HG03521 (cell line): ENCODE results near the gene RC3H1.
"Not testable (repeated sequence)": the region's sequence is repeated elsewhere in the genome, so short reads cannot be mapped to it uniquely, and the experiment has no call there.

ENCODE experiments used
- ATAC-seq: cut with Tn5 transposase; IDR thresholded peaks from one replicate; pipeline ENCODE4 v1.9.1; 2021; ENCODE audit warnings: mild to moderate bottlenecking, moderate library complexity; ENCODE audit not compliant: unreplicated experiment

The RC3H1 gene

GRCh38 chr1:174022976-174023277 lies 770 bp upstream of the RC3H1 start:
- ATAC-seq = no peak

GRCh38 chr1:174021591-174022079 lies 522 bp downstream of the RC3H1 start:
- ATAC-seq = peak; percentile 36

GRCh38 chr1:174018565-174018964 lies 3.6 kb downstream of the RC3H1 start:
- no peak for ATAC-seq

- no peak for ATAC-seq
Measured at GRCh38 chr1:174017231-174017970, 4.8 kb downstream of the RC3H1 start.

GRCh38 chr1:174013864-174014418 lies 8.2 kb downstream of the RC3H1 start:
- ATAC-seq = no peak

GRCh38 chr1:174008979-174009378 lies 13.2 kb downstream of the RC3H1 start:
- ATAC-seq = no peak

- no peak for ATAC-seq
Measured at GRCh38 chr1:174008269-174008668, 13.9 kb downstream of the RC3H1 start.

GRCh38 chr1:174007851-174008250 lies 14.3 kb downstream of the RC3H1 start:
- no peak for ATAC-seq

- peak; percentile 73 for ATAC-seq
Measured at GRCh38 chr1:174005032-174005431, 17.1 kb downstream of the RC3H1 start.

- ATAC-seq = no peak
Measured at GRCh38 chr1:174003867-174004266, 18.3 kb downstream of the RC3H1 start.

- no peak for ATAC-seq
Measured at GRCh38 chr1:174001573-174001972, 20.6 kb downstream of the RC3H1 start.

GRCh38 chr1:174000371-174000770 lies 21.8 kb downstream of the RC3H1 start:
- ATAC-seq = no peak

- no peak for ATAC-seq
Measured at GRCh38 chr1:173997791-173998190, 24.4 kb downstream of the RC3H1 start.

- ATAC-seq = no peak
Measured at GRCh38 chr1:173996995-173997394, 25.2 kb downstream of the RC3H1 start.

- ATAC-seq = no peak
Measured at GRCh38 chr1:173995475-173995874, 26.7 kb downstream of the RC3H1 start.

- not testable (repeated sequence) for ATAC-seq
Measured at GRCh38 chr1:173993948-173994347, 28.2 kb downstream of the RC3H1 start.

GRCh38 chr1:173988068-173988467 lies 34.1 kb downstream of the RC3H1 start:
- ATAC-seq = no peak

- no peak for ATAC-seq
Measured at GRCh38 chr1:173986951-173987350, 35.2 kb downstream of the RC3H1 start.

GRCh38 chr1:173970252-173970651 lies 51.9 kb downstream of the RC3H1 start:
- ATAC-seq = no peak

- ATAC-seq = not testable (repeated sequence)
Measured at GRCh38 chr1:173965896-173966295, 56.3 kb downstream of the RC3H1 start.

GRCh38 chr1:173963477-173963876 lies 58.7 kb downstream of the RC3H1 start:
- ATAC-seq = no peak

- ATAC-seq = no peak
Measured at GRCh38 chr1:173960625-173961024, 61.5 kb downstream of the RC3H1 start.

- no peak for ATAC-seq
Measured at GRCh38 chr1:173954179-173954578, 68.0 kb downstream of the RC3H1 start.
